GM18858 (cell line): ENCODE data around the gene BRD3.
A peak's percentile ranks its signal among the peaks of the same experiment; 100 is the strongest.

Experiments
- ATAC-seq: cut with Tn5 transposase; IDR thresholded peaks from one replicate; pipeline ENCODE4 v1.9.1; 2021; ENCODE audit not compliant: unreplicated experiment

The BRD3 gene

DNA sequence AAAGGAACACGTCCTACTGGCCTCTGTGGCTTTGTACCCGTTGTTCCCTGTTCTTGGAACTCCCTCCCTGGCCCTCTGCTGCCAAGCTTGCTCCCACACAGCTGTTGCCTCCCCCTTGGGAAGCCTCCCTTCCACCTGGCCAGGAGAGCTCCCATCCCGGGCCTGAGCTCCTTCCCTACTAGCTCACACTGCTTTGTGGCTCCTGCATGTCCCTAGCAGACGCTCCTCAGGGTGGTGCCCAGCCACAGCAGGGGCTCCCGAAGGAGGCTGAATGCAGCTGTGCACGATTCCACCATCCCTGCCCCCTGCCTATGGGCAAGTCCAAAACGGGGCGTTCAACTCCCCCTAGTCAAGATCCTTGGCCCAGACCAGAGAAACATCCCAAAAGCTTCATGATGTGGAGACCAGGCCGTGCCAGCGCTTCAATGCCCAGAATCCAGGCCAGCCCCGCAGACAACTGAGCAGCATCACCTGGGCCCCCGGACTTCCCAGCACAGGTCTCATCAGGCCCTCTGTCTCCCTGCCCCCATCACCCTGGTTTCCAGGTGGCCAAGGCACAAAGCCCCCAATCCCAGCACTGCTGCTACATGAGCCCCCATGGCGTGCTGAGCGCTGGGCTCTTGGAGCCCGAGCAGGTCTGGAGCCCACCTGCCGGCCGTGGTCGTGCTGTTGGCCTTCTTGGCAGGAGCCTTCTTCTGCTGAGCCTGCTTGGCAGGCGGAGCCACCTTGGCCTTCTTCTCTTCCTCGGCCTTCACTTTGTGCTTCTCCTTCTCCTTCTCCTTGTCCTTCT is 28.2 kb downstream of the BRD3 start:
- ATAC-seq = no peak

DNA sequence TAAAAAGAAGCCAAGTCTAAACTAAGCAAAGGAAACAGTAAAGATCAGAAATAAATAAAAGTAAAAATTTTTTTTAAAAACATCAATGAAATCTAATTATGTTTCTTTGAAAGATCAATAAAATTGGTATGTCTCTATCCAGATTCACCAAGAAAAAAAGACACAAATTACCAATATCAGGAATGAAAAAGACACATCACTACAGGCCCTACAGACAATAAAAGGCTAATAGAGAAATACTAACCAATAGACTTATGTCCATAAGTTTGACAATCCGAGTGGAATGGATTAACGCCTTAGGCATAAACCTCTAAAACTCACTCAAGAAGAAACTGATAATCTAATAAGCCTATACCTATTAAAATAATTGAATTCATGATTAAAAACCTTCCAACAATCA is 30.2 kb downstream of the BRD3 start:
- ATAC-seq = no peak

DNA sequence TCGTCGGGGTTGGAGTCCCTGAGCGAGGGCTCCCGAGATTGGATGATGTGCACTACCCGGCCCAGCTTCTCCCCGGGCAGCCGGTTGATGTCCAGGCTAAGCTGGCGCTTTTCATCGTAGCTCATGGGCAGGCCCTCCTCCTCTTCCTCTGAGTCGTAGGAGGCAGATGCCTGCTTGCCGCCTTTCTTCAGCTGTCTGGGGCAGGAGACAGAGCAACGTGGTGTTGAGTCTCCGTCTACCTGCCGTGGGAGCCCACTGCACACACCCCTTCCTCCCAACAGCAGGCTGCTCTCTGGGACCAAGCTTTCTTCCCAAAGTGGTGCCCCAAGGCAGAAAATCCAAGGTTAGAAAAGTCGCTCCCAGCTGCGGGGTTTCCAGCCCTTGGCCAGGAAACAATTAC is 31.7 kb downstream of the BRD3 start:
- ATAC-seq = no peak

DNA sequence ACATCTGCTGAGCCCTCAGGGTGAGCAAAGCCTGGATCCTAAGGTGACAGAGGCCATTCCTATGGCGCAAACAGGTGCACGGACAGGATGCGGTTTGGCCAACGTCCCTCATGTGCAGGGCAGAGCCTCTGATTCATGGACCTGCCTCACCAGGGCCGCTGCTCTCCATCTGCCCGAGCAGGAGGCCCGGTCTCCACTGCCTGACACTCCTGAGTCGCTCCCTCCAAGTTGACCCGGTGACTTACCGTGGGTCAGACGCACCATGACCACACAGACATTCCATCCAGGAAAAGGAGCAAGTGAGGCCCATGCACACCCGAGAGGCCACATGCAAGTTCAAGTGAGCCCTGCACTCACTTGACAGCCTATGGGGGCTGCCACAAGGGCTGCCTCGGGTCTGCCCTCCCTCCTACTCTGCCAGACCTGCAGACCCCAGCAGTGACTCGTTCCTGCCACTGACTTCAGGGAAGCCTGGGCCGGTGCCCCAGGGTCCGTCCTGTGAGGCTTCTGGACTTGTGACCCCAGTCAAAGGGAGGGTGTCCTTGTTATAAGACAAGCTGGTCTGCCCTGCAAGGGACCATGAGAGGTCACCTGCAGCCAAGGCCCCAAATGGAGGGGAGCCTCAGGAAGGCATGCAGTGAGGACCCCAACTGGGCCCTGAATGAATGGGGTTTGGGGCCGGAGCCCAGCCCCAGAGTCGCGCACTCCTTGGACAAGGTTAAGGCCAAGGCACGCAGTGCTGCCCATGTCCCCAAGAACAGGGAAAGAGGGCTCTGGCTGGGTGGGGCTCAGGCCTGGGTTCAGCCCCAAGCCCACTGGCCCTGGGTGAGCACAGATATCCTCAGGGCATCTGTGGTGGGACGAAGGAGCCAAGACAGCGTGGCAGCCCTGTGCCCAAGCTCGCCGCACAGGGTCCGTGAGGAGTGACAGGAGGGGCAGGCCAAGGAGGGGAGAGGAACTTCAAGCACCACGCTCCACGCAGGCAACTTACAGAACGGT is 32.5 kb downstream of the BRD3 start:
- ATAC-seq = no peak

DNA sequence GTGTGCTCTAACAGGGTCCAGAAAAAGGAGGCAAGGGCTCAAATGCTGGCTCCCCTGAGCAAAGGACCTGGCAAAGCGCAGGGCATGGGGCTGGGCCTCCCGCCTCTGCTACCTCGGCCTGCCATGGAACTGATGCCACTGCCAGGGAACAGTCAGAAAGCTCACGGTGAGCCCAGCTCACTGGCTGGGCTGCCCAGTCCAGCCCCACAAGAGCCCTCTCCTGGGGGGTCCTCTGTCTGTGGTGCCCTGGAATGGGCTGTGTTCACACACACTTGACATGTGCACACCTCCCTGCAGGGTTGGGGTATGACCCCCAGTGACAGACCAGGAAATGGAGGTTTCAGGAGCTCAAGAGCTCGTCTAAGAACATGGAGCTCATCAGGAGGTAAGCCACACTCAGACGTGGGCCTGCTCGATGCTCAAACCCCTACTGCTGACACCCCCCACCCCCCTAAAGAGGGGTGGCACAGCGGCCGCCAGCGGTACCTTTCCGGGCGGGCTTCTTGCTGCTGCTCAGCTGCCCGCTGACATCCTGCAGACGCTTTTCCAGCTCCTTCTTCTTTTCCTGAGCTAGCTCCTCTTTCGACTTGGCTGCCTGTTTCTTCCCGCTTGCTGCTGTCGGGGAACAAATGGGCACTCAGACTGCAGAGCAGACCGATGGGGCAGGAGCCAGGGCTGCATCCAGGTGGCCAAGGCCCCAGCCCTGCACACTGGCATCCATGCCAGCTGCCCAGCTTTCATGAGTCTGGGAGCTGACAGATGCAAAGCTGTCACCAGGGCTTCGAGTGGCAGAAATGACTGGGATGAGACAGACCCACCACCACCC is 33.4 kb downstream of the BRD3 start:
- ATAC-seq = no peak

DNA sequence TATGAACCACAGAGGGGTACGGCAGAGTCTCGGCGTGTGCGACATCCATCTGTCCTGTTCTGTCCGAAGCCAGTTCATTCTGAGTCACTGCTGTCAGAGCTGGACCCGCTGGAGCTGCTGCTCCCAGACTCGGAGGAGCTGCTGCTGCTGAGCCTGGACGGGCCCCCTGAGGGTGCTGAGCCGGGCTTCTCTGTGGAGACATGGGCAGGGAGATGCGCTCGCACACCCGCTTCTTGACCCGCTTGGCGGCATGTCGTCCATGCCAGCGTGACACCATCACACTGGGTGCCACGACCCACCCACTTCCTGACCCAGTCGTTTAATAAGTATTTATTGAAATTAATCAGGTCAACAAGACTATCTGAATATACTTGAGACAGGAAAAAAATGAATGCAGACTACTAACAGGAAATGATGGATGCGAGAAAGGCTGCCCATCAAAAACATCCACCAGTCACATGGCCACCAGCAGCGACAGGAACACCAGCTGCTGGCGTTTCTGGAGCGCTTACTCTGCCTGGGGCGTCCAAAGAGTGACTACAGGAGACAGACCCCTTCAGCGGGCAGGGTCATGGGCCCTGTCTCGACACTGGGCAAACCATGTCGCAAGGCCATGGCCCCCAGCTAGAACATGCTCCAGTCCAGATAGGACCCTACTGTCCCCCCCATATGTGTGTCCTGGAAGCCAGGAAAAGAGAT is 34.2 kb downstream of the BRD3 start:
- ATAC-seq = no peak

DNA sequence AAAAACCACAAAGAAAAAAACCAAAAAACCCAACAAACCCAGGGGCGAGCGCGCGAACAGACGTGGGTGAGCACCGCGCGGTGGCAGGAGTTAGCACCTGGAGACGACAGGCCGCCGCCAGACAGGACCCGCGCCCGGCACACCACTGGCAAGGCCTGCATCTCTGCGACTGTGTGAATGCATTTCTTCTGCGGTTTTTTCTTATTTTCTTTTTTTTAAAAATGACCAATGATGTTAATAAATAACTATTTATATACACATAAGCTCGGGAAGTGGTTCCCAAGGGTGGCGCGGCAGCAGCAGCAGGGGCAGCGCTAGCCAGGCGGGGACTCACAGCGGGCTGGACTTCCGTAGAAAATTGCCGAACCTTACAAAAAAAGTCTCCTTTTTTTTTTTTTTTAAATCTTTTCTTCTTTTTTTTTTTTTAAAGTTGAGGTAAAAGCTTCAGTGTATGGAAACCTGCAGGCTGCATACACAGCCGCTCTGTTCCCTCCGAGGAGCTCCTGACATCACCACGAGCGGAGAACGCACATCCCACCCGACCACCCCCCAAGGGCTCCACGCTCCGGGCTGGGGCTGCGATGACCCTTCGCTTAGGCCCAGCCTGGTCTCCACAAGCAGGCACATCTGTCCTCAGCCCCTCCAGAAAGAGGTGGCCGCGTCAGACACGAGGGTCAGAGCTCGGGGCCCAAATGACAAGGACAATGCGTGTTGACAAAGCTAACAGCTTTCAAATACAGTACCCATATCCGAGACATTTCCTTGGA is 35.2 kb downstream of the BRD3 start:
- no peak for ATAC-seq

DNA sequence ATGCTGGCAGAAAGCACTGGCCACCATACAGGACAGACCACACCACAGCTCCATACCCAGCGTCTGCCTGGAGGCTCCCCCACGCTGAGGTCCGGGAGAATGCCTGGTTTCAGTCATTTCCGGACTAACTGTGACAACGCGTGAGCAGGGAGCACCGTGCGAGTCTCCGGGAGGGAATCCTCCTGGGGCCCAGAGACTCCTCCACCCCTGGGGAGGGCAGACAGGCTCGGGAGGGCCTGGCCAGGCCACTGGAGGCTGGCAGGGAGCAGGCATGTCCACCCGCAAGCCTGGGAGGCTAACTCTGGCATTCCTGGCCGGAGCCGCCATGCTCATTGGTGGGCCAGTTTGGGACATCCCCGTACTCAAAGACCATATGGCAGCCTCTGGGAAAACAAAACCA is 36.0 kb downstream of the BRD3 start:
- no peak for ATAC-seq

DNA sequence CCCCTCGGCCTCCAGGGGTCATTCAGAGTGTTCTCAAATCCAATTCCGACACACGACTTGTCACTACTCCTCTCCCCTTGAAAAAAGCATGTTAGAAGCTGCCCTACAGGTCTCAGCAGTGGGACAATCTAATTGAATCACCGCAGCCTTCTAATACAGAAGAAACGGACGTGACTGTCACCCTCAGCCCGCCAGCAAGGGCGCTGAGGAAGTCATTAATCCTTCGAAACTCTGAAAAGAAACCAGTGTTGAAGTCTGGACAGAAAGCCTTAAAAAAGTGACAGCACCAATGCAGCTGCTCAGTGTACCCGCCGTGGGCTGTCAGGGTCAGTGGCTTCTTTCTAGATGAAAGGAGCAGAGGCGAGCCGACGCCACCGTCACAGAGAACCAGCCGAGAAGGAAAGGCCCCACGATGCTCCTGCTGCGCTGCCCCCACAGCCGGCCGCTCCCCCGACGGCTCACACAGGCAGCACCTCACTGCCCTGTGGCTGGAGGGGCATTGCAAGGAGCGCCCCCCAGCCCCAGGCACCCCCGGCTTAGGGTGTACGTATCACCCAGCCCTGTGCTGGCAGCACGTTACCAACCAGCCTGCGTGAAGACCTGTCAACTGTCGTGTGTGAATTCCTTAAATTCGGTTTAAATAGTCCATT is 36.9 kb downstream of the BRD3 start:
- ATAC-seq = no peak

DNA sequence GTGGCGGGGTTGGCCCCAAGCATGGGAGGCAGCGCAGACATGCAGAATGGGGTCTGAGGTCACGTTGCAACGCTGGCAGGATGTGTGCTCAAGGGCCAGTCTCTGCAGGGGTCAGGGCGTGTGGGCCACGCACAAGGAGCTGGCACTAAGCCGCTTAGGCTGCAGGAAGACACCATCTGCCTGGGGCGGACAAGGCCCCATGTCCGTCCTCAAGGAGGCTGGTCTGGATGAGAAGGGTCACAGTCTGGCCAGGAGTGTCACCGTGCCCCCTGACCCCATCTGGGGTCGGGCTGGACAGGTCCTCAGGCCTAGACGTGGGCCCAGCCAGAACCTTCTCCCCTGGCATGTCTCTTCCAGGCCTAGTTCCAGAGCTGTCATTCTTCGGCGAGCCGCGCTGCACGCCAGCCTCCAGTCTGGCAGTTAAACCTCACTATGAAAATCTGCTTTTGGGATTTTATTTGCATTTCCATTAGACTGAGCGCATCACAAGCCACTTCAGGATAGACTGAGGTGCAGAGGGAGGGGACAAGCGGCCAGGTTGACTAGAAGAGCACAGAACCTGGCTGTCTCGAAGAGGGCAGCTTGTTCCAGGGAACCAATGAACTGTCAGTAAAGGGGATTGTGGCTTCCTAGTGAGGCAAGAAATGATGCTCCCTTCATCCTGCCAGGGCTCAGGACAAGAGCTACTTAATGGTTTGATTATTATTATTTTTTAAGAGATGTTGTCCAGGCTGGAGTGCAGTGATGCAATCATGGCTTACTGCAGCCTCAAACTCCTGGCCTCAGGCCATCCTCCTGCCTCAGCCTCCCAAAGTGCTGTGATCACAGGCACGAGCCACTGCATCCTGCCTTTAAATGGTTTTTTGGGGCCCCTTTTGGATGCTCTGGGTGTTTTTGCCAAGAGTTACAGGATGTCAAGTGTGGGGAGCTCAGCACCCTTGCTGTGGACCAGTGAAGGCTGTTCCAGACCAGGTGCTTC is 38.3 kb downstream of the BRD3 start:
- no peak for ATAC-seq

DNA sequence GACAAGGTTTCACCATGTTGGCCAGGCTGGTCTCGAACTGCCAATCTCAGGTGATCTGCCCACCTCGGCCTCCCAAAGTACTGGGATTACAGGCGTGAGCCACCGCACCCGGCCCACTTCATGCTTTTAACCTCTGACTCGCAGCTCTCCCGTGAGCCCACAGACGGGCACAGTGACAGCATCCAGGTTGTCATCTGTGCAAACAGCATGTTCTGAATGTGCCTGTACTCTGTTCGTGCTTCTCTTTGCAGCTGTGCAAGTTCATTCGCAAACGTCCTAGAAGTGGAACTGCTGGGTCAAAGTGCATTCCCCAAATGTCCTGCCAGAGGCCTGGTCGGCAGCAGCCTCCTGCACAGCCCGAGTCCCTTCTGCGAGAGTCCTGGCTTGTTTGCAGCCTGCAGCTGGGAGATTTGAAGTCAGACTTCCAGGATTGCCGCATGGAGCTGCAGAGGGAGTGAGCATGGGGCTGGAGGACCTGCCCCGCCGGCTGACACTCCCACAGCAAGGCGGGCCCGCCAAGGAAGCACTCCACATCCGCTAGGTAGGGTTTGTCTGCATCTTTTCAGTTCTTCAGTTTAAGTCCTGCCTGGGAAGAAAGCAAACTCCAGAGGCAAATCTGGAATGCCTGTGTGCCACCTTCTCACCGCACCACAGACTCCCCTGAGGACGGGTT is 39.1 kb downstream of the BRD3 start:
- no peak for ATAC-seq

DNA sequence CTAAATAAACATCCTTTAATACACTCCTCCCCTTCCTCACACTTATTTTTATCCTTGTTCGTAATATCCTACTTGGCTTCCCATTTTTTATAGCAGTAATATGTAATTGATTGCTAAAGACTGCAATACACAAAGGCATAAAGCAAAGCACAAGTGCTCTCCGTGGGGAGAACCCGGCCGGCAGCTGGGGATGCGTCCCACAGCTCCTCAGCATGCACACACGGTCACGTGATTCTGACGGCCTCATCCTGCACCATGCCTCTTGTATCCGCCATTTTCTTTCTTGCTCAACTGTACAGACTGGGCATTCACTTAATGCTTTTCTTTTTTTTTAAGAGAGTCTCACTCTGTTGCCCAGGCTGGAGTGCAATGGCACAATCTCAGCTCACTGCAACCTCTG is 39.8 kb downstream of the BRD3 start:
- no peak for ATAC-seq

DNA sequence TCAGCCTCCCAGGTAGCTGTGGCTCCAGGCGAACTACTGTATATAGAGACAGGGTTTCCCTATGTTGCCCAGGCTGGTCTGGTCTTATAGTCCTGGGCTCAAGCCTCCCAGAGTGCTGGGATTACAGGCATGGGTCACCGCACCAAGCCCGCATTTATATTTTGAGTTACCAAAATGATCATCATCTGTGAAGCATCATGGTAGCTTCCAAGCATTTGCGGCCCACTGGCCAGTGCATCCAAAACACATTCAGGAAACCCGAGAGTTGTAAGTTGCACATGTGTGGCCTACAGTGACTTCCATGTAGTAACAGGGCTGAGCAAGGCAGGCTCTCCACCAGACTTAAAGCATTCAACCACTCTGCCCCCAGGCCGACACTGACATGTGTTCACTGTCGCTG is 40.3 kb downstream of the BRD3 start:
- ATAC-seq = no peak

DNA sequence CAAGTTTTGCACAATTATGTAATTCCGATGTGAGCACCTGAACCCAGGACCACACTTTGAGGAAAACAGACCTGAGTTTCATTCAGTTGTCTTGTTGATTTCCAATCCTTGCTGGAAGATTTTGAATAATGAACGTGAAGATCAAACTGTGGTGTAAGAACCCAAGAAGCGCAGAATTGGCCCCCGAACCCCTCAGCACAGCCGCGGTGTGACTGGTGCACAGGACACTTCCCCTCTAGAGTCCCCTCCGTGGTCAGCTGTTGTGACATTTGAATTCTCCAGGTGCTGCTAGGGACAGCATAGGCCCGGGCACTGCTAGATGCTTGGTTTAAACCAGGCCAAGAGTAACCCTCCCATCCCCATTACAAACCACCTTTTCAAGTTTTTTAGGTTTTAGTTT is 40.8 kb downstream of the BRD3 start:
- ATAC-seq = no peak

DNA sequence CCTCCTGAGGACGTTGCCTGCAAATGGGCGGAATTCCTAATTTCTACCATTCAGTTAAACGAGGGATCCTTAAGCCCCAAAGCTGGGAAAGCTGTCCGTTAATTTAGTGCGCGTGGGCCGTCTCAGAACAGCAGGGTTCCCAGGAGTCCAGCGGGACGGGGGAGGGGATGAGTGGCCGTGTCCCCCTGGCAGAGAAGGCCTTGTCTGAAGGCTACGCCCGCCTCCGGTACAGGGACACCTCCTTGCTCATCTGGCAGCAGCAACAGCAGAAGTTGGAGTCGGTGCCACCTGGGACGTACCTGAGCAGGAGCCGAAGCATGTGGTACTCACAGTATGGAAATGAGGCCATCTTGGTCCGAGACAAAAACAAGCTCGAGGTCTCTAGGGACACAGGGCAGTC is 41.2 kb downstream of the BRD3 start:
- ATAC-seq = no peak

DNA sequence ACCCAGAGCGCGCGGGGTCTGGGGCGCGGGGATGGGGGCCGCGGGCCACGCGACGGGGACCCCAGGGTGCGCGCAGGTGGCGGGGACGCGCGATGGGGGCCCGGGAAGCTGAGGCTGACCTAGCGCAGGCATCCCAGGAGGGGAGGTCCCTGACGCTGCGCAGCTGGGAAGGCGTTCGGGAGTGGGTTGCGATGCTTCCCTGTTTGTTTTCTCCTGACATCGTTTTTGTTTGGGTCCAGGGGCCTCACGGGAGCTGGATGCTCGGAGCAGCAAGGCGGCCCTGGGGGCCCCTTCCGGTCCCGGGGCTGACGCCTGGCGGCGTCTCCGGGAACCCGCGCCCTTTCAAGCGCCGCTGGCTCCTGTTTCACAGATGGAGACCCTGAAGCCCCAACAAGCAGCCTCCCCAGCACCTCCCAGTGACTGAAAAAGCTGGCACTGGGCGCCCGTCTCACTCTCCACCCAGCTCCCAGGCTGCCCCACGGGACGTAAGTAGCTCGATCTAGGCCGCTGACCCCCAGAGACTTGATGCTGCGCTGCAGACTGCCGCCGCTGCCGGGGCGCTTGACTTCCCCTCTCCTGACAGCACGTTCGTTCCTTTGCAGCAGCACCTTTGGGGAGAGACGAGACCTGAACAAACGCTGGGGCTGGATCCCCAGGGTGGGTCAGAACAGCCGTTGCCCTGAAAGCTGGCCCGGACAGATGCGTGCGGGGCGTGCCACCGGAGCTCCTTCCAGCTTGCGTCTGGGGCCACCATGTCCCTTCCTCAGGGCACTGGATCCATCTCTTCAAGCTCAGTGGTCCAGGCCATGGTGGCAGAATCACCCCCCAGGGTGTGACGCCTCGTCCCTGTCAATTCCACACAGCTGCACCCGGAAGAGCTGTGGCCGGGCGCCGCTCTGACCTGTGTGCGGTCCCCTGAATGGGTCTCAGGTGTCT is 42.0 kb downstream of the BRD3 start:
- ATAC-seq = peak; percentile 6
